Lower leg skin (tissue), 3 donors: ENCODE results near the gene PEX7.

Experiments used
- POLR2A ChIP-seq, 2 donors: fragments of 450-650 bp; IDR thresholded peaks; one replicate each; pipeline ENCODE4 v1.6.1; 2016 to 2017; ENCODE audit warnings: antibody characterized with exemption in 2 of 2, mild to moderate bottlenecking in 1 of 2, moderate library complexity in 1 of 2
- TF ChIP-seq, protein P1 (sequence below), 3 donors: fragments of 450-650 bp; IDR thresholded peaks; one replicate each; pipeline ENCODE4 v1.5.1; 2016; ENCODE audit warnings: antibody characterized with exemption in 3 of 3, mild to moderate bottlenecking in 3 of 3, moderate library complexity in 2 of 3

DNA sequence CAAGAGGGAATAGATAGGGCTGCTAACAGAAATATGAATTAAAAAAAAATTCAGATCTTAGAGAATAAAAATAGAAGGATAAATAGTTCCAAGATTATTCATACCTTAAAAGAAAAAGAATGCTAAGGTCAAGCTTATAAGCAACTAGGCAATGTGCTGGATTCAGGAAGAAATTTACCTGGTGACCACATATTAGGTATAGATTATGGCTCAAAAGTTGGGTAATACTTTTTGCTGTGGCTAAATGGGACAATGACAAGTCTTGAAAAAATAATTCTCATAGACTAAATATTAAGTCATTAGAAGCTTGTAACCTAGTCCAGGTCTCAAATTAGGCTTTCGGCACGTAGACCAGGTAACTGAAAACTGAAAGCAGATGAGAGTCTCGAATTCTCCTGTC lies 47.3 kb upstream of the PEX7 start:
- TF ChIP-seq, protein P1, sequence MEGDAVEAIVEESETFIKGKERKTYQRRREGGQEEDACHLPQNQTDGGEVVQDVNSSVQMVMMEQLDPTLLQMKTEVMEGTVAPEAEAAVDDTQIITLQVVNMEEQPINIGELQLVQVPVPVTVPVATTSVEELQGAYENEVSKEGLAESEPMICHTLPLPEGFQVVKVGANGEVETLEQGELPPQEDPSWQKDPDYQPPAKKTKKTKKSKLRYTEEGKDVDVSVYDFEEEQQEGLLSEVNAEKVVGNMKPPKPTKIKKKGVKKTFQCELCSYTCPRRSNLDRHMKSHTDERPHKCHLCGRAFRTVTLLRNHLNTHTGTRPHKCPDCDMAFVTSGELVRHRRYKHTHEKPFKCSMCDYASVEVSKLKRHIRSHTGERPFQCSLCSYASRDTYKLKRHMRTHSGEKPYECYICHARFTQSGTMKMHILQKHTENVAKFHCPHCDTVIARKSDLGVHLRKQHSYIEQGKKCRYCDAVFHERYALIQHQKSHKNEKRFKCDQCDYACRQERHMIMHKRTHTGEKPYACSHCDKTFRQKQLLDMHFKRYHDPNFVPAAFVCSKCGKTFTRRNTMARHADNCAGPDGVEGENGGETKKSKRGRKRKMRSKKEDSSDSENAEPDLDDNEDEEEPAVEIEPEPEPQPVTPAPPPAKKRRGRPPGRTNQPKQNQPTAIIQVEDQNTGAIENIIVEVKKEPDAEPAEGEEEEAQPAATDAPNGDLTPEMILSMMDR (IDR thresholded peaks at IDR 0.05) = no peak
- TF ChIP-seq POLR2A (IDR thresholded peaks at IDR 0.05) = no peak
